ENCODE measurements around the gene HPDL. TPM values are rescaled to one million over a fixed set of nuclear protein-coding genes. Genes with fewer than 3 reads are reported as not detected.
"Not testable (repeated sequence)": the region's sequence is repeated elsewhere in the genome, so short reads cannot be mapped to it uniquely, and the experiment has no call there.

HPDL gene
- total RNA-seq = 10.6 and 11.6 TPM in 2 replicates
- long read RNA-seq, transcript HPDL-201 (1 exons, 1,629 nt) = major isoform, 5 of 5 reads
- long read RNA-seq, partial matches to known transcripts = 0 of 5 reads
- long read RNA-seq, other reads (novel, unspliced or antisense) = 0 of 5 reads

DNA sequence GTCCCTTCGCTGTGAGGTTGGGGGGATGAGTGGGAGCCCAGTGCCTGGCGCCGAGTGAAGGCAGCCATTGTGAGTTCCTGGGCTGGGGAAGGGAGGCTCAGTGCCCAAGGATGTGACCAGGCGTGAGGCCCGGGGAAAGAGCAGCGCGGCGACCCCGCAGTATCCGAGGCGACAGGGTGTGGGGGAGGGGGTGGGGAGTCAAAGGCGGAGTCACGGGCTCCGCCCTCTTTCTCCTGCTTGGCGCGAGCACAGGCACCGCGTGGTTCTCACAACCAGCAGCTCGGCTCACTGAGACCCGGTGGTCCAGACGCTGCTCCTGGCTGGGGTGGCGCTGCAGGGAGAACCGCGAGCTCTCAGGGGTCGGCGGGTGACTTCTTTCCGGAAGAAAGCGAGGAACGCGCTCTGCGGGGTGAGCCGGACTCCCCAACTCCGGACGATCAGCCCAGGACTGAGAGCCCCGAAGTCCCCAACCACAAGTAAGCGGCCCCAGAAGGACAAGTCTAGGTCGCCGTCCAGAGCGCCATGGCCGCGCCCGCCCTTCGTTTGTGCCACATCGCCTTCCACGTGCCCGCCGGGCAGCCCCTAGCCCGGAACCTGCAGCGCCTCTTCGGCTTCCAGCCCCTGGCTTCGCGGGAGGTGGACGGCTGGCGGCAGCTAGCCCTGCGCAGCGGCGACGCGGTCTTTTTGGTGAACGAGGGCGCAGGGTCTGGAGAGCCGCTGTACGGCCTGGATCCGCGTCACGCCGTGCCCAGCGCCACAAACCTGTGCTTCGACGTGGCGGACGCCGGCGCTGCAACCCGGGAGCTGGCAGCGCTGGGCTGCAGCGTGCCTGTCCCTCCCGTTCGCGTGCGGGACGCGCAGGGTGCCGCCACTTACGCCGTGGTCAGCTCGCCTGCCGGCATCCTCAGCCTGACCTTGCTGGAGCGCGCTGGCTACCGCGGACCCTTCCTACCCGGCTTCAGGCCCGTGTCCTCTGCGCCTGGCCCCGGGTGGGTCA, at the start of gene HPDL:
HPDL (plus strand) TSS at position 269 of the 997 bp plus-strand sequence; CDS start at position 523, 254 bp downstream.
- H3K27me3 Mint-ChIP-seq (ENCODE audit: low read depth) = no peaks in the 10 kb centered on the region
- peak within 1 kb of the TSS; percentile 82 for H3K4me3 Mint-ChIP-seq
- peaks cover 5% of the 10 kb centered on the region for H3K36me3 Mint-ChIP-seq (ENCODE audit: low read depth)
- H3K9me3 Mint-ChIP-seq = no peaks in the 10 kb centered on the region
- peak; percentile 63 for DNase-seq (ENCODE audit: low read depth, low spot score)
- peak within 1 kb of the TSS; percentile 95 for H3K27ac Mint-ChIP-seq (ENCODE audit: unreplicated experiment)
- peaks cover 39% of the 10 kb centered on the region for H3K4me1 Mint-ChIP-seq
- TF ChIP-seq, protein P1, sequence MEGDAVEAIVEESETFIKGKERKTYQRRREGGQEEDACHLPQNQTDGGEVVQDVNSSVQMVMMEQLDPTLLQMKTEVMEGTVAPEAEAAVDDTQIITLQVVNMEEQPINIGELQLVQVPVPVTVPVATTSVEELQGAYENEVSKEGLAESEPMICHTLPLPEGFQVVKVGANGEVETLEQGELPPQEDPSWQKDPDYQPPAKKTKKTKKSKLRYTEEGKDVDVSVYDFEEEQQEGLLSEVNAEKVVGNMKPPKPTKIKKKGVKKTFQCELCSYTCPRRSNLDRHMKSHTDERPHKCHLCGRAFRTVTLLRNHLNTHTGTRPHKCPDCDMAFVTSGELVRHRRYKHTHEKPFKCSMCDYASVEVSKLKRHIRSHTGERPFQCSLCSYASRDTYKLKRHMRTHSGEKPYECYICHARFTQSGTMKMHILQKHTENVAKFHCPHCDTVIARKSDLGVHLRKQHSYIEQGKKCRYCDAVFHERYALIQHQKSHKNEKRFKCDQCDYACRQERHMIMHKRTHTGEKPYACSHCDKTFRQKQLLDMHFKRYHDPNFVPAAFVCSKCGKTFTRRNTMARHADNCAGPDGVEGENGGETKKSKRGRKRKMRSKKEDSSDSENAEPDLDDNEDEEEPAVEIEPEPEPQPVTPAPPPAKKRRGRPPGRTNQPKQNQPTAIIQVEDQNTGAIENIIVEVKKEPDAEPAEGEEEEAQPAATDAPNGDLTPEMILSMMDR (conservative IDR thresholded peaks at IDR 0.05) = no peak

DNA sequence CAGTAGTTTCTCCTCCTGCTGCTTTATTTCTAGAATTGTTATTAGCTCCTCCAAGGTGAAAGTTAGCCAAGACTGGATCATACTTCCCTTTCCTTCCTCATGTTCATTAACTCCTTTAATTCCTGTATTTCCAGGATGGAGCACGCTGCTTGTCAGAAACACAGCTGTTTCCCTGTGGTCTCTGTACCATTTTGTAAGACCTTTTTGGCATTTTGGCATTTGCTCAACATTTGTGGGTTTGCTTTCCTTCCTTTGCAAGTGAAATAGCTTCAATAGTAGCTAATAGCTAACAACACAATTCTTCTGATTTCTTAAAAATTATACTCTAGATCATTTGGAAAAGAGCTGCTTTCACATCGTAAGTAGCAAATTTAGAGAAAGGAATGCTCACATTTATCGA, 44.3 kb upstream of the HPDL start:
- Mint-ChIP-seq H3K9me3 (peaks cover 14% of the 10 kb centered on the region), H3K4me1 (no peaks in the 10 kb centered on the region), H3K27ac (ENCODE audit: unreplicated experiment) (no peak overlapping the region), H3K4me3 (no peak overlapping the region), H3K36me3 (ENCODE audit: low read depth) (peaks cover 4% of the 10 kb centered on the region), H3K27me3 (ENCODE audit: low read depth) (peaks cover 7% of the 10 kb centered on the region)
- TF ChIP-seq, protein P1 (conservative IDR thresholded peaks at IDR 0.05) = no peak
- DNase-seq (ENCODE audit: low read depth, low spot score) = no peak

DNA sequence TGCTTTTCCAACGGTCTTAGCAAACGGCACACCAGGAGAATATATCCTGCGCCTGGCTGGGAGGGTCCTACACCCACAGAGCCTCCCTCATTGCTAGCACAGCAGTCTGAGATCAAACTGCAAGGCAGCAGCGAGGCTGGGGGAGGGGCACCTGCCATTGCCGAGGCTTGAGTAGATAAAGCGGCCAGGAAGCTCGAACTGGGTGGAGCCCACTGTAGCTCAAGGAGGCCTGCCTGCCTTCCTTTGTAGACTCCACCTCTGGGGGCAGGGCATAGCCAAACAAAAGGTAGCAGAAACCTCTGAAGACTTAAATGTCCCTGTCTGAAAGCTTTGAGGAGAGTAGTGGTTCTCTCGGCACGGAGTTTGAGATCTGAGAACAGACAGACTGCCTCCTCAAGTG, 41.8 kb upstream of the HPDL start:
- not testable (repeated sequence) for H3K9me3 Mint-ChIP-seq; DNase-seq (ENCODE audit: low read depth, low spot score); H3K36me3 Mint-ChIP-seq (ENCODE audit: low read depth)

DNA sequence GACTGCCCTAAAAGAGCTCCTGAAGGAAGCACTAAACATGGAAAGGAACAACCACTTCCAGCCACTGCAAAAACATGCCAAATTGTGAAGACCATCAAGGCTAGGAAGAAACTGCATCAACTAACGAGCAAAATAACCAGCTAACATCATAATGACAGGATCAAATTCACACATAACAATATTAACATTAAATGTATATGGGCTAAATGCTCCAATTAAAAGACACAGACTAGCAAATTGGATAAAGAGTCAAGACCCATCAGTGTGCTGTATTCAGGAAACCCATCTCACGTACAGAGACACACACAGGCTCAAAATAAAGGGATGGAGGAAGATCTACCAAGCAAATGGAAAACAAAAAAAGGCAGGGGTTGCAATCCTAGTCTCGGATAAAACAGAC, 40.2 kb upstream of the HPDL start:
- not testable (repeated sequence) for H3K4me3 Mint-ChIP-seq; H3K9me3 Mint-ChIP-seq; H3K4me1 Mint-ChIP-seq; H3K27ac Mint-ChIP-seq (ENCODE audit: unreplicated experiment); H3K36me3 Mint-ChIP-seq (ENCODE audit: low read depth); DNase-seq (ENCODE audit: low read depth, low spot score); H3K27me3 Mint-ChIP-seq (ENCODE audit: low read depth)

More for the DNA sequence above, 41.8 kb upstream of the HPDL start:
- not testable (repeated sequence) for H3K27me3 Mint-ChIP-seq (ENCODE audit: low read depth); H3K4me3 Mint-ChIP-seq; H3K27ac Mint-ChIP-seq (ENCODE audit: unreplicated experiment); H3K4me1 Mint-ChIP-seq

DNA sequence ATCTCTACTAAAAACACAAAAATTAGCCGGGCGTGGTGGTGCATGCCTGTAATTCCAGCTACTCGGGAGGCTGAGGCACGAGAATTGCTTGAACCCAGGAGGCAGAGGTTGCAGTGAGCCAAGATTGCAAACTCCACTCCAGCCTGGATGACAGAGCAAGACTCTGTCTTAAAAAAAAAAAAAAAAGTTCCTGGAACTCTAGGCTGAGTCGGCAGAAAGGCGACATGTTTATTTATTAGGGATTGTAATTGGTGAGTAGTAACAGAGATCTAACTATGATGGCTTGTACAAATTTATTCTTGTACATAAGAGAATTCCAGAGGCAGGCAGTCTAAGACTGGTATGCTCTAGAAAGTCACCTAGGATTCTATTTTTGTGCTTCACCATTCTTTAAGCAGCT, 35.7 kb upstream of the HPDL start:
- not testable (repeated sequence) for H3K4me3 Mint-ChIP-seq; H3K9me3 Mint-ChIP-seq; H3K36me3 Mint-ChIP-seq (ENCODE audit: low read depth); DNase-seq (ENCODE audit: low read depth, low spot score); H3K27ac Mint-ChIP-seq (ENCODE audit: unreplicated experiment); H3K4me1 Mint-ChIP-seq; H3K27me3 Mint-ChIP-seq (ENCODE audit: low read depth)

DNA sequence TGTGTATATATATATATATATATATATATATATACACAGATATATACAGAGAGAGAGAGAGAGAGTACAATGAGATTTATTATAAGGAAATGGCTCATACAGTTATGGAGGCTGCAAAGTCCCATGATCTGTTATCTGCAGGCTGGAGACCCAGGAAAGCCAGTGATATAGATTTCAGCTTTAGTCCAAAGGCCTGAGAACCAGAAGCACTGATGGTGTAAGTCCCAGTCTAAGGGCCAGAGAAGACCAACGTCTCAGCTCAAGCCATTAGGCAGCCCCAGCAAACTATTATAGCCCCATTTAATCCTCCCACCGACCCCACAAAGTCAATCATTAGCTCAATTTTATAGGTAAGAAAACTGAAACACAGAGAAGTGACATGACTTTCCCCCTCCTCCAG, 35.0 kb upstream of the HPDL start:
- TF ChIP-seq, protein P1 (conservative IDR thresholded peaks at IDR 0.05) = no peak
- Mint-ChIP-seq H3K4me1 (no peaks in the 10 kb centered on the region), H3K27ac (ENCODE audit: unreplicated experiment) (no peak overlapping the region), H3K4me3 (no peak overlapping the region), H3K9me3 (no peaks in the 10 kb centered on the region), H3K27me3 (ENCODE audit: low read depth) (peaks cover 3% of the 10 kb centered on the region), H3K36me3 (ENCODE audit: low read depth) (no peaks in the 10 kb centered on the region)
- no peak for DNase-seq (ENCODE audit: low read depth, low spot score)
